A673 (cell line): Measurements from ENCODE around the gene CGNL1.

Experiments used
- CTCF ChIP-seq: fragments of 300-800, 200-600 bp; sonication (generic); conservative IDR thresholded peaks from 2 replicates; pipeline ENCODE4 v1.5.1; 2017; ENCODE audit warnings: low read depth, mild to moderate bottlenecking, antibody characterized with exemption, low read length, moderate library complexity, mixed read lengths
- EZH2 ChIP-seq: fragments of 200-600 bp; sonication (generic); IDR thresholded peaks from 2 replicates; pipeline ENCODE4 v1.6.1; 2017; ENCODE audit warnings: borderline replicate concordance, low read depth, mild to moderate bottlenecking, mixed read lengths, antibody characterized with exemption, low read length; ENCODE audit not compliant: poor library complexity, severe bottlenecking

DNA sequence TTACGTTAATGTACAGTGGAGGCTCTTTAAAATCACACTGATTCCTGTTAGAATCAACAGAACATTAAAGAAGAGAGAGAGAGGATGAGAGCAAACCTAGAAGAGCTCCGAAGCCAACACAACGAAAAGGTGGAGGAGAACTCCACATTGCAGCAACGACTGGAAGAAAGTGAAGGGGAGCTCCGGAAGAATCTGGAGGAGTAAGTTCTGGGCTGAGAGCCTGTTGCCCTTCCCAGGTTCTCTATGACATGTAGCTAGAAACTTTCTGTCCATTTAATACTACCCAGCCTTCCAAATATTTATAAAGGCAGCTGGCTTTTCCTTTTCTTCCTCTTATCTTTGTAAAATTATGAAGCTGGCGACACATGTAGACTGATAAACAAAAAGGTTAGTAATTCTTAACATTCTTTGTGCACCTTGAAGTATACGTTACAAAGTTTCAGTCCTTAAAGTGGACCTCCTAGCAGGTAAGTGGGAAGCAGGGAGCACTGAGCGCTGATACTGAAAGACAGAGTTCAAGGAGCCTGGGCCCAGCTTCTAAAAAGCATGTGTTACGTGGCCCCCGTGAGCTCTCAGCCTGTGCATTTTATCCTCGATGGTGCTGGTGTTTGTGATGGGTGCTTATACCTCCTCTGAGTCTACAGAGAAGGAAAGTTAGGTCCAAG lies 75.9 kb downstream of the CGNL1 start:
- TF ChIP-seq CTCF (no peak), EZH2 (no peak)
